Gastrocnemius medialis (tissue), 4 donors: ENCODE data around the gene CD3D.

Experiments
- POLR2A ChIP-seq, 2 donors: fragments of 450-650 bp; IDR thresholded peaks; one replicate each; pipeline ENCODE4 v1.6.1; 2017; ENCODE audit warnings: antibody characterized with exemption in 2 of 2, mild to moderate bottlenecking in 2 of 2, moderate library complexity in 2 of 2
- TF ChIP-seq, protein P1 (sequence below), 5 experiments: fragments of 450-650 bp in 3 of 5; fragments of 200-600 bp in 2 of 5; sonication (generic) in 2 of 5; IDR thresholded peaks in 4 of 5; conservative IDR thresholded peaks in 1 of 5; 1 replicate in 4 of 5; 2 replicates in 1 of 5; pipeline ENCODE4 v1.5.1; 2016 to 2019; ENCODE audit warnings: antibody characterized with exemption in 5 of 5, mild to moderate bottlenecking in 3 of 5, moderate library complexity in 3 of 5

DNA sequence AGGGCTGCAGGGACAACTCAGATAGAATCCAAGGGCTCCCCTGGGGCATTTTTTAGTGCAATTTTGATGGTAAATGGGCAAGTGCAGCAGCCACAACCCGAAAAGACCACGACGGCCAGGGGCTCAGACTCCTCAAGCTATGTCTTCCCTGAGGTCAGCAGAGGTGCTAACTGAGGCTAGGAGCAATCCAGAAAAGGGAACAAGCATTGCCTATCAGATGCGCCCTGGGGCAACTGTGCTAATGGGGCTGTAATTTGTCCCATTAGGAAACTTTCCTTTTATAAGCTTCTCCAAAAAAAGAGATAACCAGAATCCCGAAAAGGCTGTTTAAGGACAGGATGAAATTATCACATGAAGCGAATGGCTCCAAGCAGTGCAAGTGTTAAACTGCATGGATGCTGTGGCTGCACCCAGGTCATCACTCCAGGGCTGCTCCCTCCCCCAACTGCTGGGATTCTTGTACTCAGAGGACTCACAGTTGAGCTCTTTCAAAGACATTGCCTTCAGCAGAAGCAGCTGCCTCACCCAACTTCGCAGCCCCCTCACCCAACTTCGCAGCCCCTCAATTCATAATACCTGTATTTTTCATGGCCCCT lies 40.8 kb downstream of the CD3D start:
- TF ChIP-seq, protein P1, sequence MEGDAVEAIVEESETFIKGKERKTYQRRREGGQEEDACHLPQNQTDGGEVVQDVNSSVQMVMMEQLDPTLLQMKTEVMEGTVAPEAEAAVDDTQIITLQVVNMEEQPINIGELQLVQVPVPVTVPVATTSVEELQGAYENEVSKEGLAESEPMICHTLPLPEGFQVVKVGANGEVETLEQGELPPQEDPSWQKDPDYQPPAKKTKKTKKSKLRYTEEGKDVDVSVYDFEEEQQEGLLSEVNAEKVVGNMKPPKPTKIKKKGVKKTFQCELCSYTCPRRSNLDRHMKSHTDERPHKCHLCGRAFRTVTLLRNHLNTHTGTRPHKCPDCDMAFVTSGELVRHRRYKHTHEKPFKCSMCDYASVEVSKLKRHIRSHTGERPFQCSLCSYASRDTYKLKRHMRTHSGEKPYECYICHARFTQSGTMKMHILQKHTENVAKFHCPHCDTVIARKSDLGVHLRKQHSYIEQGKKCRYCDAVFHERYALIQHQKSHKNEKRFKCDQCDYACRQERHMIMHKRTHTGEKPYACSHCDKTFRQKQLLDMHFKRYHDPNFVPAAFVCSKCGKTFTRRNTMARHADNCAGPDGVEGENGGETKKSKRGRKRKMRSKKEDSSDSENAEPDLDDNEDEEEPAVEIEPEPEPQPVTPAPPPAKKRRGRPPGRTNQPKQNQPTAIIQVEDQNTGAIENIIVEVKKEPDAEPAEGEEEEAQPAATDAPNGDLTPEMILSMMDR (IDR thresholded peaks at IDR 0.05 in 4 of 5, conservative IDR thresholded peaks at IDR 0.05 in 1 of 5) = no peak
- no peak for TF ChIP-seq POLR2A (IDR thresholded peaks at IDR 0.05)
